ENCODE measurements around the gene POLA1.
A peak's percentile ranks its signal among the peaks of the same experiment; 100 is the strongest.

The POLA1 gene

DNA sequence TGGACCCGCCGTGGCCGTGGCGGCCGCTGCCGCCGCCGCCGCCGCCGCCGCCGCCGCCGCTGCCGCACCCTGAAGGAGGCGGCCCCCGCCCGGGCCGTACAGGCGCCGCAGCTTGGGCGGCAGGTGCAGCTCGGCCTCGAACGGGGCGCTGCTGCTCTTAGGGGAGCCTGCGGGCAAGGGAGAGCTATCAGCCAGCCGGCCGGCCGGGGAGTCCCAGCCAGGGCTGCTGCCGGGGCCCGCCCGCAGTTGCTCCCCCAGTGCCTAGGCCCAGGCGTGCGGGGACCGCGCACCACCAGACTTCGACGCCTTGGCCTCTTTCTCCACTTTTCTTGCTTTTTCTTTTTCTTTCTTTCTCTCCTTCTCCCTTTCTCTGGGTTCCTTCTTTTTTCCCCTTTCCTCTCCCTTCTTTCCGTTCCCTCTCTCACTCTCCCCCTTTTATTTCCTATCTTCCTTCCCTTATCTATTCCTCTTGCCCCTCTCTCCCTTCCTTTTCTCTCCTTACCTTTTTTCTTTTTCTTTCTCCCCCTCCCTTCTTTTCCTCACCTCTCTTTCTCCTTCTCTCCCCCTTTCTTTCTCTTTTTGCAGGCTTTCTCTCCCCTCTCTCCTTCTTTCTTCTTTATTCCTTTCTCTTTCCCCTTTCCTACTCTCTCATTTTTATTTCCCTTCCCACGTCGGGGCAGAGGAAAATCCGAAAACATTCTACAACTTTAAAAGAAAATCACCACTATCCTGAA, 320.1 kb downstream of the POLA1 start:
- DNase-seq: no peak

DNA sequence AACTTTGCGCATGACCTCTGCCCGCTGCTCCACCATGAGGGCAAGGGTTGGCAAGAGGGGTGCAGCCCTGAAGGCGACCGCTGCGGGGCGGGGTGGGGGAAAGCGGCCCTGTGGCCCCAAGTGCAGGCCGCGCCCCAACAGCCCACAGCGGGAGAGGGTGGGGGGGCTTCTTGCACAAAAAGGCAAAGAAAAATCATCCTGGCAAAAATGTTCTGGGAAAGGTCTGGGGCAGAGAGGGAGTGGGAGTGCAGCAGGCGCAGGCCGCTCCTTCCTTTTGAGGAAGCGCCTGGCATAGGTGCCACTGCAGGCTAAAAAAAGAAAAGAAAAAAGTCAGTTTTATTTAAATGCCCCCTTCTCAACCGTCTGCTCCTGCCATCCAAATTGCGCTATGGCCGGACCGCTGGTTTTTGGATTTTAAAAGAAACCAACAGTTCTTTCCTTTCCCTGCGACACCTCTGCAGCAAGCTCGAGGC, 320.7 kb downstream of the POLA1 start:
- DNase-seq: no peak

DNA sequence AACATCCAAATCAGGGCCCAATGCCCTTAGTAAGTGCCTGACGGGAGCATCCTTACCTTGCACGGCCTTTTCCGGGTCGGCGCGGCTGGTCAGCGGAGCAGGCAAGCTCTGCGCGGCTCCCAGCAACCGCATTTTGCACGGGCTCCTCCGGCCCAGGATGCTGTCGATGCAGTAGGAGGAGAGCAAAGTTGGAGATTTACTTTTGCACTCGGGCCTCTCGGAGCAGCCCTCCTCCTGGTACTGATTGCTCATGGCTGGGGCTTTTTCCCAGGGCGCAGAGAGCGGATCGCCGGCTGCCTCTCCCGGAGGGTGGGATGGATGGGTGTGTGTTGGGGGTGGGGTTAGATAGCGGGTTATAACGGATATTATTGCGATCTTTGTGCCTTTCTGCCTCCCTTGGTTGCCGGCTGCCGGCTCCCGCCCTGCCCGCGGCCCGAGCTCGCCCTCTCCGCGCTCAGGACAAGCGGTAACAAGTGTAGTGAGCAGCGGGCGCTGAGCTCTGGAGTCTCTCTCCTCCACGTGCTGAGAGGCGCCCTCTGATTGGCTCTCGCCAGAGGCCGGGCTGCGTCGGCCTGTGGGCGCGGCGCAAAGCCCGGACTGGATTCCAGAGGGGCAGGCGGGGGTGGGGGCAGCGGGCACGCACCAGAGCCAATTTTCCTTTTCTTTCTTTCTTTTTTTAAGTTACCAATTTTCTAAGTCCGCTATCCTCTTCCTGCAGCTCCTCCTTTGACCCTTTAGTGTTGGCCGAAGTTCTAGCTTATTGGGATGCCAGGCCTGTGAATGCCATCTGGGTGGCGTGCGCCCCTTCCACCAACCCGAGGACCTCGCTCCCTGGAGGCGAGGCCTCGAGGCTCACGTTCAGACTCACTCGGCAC, 322.0 kb downstream of the POLA1 start, which contains the start of gene ARX:
Gene ARX (minus strand): TSS at position 480 of the 875 bp plus-strand sequence. CDS start 228 bp downstream, at position 252.
- peak in 1 of 2 donors; percentile 50 for DNase-seq

DNA sequence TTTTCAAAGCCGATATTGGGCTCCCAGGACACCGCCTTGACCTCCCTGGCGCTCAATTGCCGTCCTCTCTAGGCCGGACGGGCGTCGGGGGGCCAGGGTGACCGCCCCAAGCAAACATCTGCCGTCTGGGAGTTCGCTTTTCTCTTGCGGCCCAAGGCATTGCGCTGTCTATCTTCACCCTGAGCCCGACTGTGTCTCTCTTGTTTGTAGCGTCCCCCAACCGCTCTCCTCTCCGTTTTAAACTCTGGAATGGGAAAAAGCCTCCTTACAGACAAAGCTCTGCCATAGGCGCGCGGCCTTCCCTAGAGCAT, 322.6 kb downstream of the POLA1 start:
- no peak for DNase-seq

DNA sequence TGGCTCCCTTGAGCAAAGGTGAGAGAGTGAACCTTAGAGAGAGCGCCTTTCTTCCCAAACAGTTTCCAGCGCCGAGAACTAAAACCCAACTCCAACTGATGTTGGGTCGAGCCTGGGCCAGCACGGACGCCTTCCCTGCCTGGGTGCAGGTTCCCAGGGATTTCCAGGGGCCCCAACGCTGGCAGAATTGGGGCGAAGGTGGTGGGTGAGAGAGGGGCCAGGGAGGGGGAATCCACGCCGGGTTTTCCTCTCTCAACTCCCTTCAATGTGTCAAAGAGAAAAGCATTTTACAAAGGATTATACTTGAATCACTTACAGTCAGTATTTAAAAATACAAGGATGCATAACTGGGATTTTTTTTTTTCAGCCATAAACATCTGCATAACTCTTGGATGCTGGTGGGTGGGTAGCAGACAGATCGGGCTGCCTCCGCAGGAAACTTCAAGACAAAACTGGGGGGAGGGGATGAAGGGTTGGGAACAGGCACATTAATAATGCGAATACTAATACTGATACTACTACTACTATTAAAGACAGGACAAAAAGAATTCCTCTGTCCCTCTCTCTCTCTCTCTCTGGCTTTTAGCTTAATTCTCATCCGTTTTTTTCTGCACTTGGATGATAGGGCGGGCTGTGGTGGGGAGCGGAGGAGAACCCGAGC, 323.4 kb downstream of the POLA1 start:
- no peak for DNase-seq

DNA sequence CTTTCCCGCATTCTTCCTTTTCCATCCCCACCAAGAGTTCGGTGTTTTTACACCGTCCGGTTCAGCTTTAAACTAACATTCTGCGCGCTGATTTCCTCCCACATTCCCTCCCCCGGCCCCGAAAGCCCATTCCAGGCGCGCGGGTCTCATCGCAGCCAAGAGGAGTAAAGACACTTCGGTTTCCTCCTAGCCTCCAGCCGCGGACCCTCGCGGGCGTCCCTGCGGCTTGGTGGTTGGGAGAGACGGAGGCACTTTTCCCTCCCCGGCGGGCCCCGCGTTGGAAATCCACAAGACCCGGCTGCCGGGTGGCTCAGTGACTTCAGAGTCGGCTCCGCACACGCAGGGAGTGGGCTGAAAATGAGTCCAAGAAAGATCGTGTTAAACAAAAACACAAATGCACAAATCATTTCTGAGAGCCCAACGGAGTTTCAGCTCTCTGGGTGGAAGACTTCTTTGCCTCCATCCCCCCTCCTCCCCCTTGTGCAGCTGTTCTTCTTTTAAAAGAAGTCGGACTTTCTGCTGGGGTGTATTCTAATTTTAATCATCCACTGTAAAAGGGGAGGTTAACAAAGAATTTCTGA, 324.0 kb downstream of the POLA1 start:
- no peak for DNase-seq

DNA sequence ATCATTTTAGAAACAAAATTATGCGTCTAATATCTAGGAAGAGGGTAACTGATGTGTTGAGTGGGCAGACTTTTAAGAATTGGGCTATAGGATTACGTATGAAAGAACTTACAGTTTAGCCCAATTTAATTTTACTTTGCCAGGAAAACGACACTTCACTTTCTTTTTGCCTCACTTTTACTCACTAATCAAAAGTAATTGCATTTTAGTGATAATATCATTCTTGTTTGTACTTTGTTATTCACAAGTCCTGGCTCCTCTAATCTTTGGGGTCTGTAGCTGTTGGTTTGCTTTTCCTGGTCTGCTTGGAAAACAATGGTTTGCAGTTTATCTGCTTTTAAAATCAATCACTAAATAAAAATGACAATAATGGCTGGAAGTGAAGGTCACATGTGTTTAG, 325.0 kb downstream of the POLA1 start:
- no peak for DNase-seq

DNA sequence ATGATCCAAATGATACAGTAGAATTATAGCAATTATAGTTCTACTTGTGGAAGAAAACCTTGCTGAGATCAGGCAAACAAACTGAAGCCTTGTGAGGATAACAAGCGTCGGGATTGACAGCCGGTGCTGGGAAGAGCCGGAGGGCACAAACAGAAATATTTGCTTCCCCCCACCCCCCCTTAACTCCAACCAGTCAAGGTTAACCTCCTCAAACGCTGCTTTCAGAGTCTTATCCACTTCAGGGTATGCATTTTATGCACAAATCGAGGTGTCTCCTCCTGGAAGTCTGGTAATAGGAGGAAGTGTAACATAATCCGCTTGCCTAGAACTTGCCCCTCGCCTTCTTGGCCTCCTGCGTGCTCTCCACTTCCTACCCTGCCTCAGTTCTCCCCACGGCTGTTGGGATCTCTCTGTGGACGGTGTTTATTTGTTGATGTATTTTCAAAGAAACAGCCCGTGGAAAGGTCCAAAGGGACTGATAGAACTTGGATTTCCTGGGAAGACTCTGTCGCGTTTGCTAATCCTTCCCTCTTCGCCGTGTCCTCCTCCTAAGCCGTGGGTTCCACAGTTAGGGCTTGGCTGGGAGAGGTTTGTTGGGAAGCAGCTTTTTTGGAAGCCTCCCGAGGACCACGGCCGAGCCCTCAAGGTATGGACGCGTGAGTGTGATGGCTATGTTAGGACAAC, 326.1 kb downstream of the POLA1 start:
- no peak for DNase-seq

DNA sequence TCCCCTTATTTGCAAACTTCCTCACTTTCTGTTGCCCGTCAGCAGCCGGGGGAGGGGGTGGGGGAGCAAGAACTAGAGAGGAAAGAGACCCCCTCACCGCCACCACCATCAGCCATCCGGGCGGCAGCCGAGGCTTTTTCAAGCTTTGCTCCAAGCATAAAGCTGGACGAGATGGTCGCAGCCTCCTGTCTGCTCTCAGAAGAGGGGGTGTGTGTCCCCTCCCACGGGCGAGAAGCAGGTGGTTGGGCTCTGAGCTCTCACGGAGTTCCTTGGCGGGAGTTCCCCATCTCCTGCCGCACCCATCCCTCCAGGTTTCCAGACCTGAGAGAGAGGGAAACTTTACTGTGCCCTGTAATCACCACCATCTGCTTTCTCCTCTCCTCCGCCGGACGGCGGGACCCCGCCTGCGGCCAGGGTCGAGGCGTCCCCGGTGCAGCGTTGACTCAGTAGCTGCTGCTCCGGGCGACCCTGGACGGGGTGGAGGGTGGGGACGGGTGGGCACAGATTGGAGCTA, 326.7 kb downstream of the POLA1 start:
- no peak for DNase-seq

DNA sequence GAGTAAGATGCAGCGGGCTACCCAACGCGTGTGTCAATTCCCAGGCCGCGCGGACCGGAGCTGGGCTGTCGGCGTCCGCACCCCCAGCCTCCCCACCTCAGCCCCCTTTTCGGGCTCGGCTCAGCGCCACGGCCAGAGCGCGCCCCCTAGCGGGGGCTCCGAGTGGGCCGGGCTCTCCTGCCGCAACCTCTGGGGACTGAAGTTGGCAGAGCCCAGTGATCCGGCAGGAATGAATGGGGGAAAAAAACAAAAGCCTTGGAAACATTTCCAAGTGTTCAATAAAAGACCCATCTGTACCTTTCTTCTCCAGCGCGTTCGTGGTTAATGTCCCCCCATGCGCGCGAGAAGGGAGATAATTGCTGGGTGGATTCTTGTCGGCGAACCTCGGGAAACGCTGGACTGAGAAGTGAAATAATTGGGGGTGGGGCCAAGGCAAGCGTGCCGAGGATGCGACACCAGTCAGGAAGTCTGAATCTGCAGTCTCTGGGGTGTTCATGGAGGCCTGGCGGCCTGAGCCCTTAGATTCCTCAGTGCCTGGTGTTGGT, 327.3 kb downstream of the POLA1 start:
- peak; percentile 27 to 54 for DNase-seq

DNA sequence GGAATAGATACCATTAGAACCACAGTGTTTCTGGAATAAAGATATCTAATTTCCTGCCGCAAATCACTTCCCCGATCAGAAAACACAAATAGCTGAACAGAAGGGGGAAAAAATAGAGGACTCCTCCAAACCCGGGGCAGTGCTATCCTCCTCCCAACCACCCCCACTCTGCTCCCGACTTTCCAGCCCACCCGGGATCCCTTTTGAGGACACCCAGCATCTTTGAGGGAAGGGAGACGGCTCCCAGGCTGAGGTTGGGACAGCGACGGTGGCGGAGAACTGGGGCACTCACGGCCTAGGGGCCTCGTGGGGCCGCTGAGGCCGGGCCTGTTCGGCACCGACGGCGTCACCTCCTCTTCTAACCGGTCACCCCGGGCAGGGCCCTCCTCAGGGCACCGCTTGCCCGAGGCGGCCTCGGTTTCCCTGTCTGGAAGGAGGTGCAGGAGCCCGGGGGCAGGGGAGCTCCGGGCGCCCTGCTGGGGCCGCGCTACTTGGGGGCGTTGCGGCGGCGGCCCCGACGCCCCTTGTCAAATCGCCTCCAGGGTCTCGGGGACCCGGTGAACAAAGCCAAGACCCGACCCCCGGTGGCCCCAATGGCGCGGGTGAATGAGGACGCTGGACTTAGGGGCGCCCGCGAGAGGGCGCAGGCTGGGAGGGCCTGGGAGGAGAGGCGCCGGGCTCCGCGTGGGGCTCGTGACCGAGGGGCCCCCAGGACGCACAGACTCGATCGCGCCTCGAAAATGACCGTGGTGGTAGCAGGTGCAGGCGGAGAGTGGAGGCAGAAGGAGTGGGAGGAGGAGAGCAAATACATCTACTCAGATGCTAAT, 329.0 kb downstream of the POLA1 start:
- no peak for DNase-seq

DNA sequence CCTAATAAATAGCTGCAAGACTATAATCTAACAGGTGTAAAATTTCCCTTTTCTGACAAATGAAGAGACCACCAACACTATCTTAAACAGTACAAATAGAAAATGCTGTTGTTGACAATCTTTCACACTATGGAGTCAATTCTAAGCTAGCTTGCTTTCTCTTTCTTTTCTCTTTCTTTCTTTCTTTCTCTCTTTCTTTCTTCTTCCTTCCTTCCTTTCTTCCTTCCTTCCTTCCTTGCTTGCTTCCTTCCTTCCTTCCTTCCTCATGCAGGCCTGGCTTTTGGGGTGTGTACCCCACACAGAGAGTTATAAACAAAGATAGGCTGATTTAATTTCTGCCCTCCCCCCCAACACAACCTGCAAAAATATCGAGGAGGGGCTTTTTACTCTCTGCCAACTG, 330.2 kb downstream of the POLA1 start:
- no peak for DNase-seq

DNA sequence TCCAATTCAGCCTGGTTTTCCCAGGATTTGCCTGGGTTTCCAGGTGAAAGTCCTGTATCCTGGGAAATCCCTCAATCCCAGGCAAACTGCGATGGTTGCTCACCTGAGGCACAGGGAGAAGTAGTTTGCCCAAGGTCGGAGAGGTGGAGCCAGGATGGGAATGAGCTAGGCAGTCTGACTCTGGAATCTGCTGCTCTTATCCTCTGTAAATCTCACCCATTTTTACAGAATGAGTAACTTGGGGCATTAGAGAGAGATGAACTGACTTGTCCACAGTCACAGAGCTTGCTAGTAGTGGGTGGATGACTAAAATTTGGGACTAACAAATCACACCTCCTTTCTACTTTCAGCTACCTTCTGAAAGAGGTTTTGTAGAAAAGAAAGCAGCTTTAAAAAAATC, 331.9 kb downstream of the POLA1 start:
- DNase-seq: no peak

DNA sequence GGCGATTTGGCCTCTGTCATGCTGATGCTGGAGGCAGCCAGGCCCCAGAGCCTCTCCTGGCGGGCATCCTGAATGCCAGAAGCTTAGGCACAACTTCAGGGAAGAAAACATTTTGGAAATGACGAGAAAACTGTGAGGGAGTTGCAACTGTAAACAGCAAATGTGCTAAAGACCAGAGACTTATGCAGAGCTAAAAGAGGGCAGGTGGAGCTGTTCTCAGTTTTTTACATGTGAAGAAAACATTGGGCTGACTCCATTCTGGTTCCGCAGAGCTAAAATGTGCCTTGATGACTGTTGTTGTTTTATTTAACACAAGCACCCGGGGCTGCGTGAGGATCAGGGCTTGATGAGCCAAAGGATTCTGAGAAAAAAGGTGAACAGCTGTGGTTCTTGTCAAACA, 332.9 kb downstream of the POLA1 start:
- no peak for DNase-seq

DNA sequence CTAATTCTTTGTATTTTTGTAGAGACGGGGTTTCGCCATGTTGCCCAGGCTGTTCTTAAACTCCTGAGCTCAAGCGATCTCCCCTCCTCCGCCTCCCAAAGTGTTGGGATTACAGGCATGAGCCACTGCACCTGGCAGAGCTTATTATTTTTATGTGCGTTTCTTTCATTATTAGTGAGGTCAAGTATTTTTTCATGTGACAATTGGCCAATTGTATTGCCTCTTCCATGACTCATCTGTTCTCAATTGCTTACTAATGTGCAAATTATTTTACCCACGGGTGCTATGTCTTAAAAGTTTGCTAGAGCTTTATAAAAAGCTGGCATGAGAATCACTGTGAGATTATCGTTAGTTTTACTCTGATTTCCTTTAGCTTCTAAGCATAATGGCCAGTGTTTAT, 335.0 kb downstream of the POLA1 start:
- no peak for DNase-seq

DNA sequence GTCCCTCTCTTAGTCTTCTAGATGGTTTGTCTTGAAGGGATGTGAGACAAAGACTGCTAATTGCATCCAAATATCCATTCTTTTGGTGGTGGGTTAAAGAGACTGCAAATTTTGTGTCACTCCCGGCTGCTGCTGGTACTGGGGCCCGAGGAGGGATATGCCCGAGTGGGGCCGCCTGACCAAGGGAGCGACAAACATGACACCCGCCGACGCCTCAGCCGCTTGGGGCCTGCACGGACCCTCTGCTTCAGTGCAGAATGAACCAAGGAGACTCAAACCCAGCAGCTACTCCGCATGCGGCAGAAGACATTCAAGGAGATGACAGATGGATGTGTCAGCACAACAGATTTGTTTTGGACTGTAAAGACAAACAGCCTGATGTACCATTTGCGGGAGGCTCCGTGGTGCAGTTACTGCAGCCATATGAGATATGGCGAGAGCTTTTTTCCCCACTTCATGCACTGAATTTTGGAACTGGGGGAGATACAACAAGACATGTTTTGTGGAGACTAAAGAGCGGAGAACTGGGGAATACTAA, 335.6 kb downstream of the POLA1 start:
- no peak for DNase-seq

DNA sequence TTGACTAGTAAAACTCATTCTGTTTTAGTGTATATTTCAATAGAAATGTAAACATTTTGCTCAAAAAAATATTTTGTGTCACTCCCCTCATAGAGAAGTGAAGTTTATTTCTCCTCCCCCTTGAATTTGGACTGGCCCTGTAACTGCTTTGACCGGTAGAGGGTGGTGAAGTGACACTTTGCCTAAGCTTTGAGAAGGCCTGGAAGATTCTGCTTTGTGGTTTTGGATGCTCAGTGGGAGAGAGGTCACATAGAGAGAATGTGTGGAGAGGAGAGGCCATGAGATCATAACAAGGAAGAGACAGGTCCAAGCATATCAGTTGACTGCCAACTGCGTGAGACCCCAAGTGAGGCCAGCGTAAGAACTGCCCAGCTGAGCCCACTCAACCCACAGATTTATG, 341.2 kb downstream of the POLA1 start:
- no peak for DNase-seq

DNA sequence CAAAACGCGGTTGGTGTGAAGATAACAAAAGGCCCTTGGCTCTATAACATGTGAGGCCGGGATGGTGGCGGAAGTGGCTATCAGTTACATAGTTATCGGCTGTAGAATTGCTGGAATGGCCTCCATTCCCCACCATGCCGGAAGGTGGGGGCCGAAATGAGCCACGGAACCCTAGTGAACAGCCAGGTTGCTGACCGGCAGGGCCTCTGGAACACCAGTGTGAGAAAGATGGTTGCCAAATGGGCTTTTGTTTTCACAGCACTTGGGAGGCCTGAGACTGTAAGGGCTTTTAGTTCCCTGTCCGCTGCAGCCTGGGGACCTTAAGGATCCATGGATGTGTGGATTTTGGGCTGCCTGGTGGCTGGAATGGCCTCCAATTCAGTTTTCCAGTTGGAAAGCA, 345.3 kb downstream of the POLA1 start:
- DNase-seq: no peak

DNA sequence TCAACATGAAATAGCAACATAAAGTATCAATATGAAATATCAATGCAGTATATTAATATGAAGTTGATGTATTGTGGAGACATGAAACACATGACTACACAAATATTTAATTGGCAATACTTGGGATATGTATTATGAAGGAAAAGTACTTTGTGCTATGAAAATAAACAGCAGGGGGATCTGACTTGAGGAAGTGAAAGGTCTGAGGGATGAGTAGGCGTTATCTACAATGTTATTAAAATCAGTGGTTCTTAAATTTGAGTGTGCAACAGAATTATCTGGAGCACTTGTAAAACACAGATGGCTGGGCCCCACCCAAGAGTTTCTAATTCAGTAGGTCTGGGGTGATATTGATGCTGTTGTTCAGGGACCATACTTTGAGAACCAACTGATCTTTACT, 349.5 kb downstream of the POLA1 start:
- no peak for DNase-seq

Data from stimulated activated CD4-positive, alpha-beta T cell treated with anti-CD3 and anti-CD28 coated beads, Interleukin-2, amount 100 ng/mL, for 24 hours (primary cell).